ENCODE data around the gene NAV3.

DNA sequence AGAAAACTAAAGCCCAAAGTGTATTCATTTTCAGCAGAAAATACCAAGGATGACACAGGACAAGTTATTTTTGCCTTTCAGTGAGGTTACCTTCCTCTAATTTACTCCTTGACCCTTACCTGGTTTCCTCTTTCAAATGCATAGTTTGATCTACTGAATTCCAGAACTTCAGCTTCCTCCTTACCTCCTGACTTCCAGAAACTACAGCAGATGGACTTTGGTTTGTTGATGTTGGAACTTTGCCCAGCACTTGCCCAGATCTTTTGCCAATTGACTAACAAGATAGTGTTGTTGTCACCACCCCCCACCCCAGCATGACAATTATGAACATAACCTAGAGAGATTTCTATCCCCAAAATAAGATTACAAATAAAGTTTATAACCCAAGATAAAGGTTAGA lies 63.2 kb downstream of the NAV3 start:
- TF ChIP-seq ZNF274 (IDR thresholded peaks at IDR 0.05; ENCODE audit: low read depth, low read length) (no peak), YY1 (IDR thresholded peaks at IDR 0.05; ENCODE audit: insufficient read depth, insufficient read length) (no peak)

Measured in NT2/D1 (cell line).